HG03060 (cell line): Measurements from ENCODE around the gene CYLD.

Source experiments
- ATAC-seq: cut with Tn5 transposase; IDR thresholded peaks from one replicate; pipeline ENCODE4 v1.9.1; 2021; ENCODE audit warnings: low read depth, moderate number of reproducible peaks; ENCODE audit not compliant: unreplicated experiment

Gene CYLD

DNA sequence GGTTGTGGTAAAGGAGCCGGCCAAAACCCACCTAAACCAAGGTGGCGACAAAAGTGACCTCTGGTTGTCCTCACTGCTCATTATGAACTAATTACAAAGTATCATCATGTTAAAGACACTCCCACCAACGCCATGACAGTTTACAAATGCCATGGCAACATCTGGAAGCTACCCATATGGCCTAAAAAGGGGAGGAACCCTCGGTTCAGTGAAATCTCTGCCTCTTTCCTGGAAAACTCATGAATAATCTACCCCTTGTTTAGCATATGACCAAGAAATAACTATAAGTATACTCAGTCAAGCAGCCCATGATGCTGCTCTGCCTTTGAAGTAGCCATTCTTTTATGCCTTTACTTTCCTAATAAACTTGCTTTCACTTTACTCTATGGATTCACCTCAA, 72.2 kb downstream of the CYLD start:
- ATAC-seq, result no peak

DNA sequence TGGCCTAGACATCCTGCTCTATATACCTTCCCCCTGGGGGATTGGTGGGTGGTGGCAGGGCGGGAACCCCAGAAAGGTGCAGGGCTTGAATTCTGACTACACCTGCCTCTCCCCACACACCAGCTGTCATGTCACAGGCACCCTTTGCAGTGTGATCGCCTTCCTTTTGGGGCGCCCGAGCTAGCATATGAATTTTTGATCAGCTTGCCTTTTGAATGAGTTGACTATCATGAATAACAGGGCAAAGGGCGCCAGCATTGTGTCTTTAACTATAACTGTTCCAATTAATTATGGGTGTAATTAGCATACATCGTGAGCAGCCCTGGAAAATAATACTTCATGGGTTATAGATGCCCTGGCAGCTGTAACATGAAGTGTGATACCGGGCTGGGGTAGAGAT, 72.7 kb downstream of the CYLD start:
- no peak for ATAC-seq

- ATAC-seq, result no peak
Observed at GRCh38 chr16:50815382-50815781, 73.5 kb downstream of the CYLD start.

GRCh38 chr16:50816901-50817555, 75.1 kb downstream of the CYLD start:
- ATAC-seq, result no peak

DNA sequence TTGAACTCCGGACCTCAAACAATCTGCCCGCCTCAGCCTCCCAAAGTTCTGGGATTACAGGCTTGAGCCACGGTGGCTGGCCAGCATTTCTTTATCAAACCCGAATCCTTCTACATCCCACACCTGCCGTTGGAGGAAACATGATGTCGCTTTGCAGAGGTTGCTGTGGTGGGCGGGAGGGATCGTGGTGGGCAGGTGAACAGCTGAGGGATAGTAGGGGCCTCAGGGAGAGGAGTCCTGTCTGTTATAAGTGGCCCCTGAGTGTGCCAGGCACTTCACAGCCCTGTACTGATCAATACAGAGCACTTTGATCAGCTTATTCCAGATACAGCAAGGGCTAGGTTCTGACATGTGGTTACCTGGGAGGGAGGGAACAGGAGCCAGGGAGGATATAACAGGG, 76.5 kb downstream of the CYLD start:
- no peak for ATAC-seq

- ATAC-seq, result no peak
Observed at GRCh38 chr16:50819706-50820105, 77.8 kb downstream of the CYLD start.

DNA sequence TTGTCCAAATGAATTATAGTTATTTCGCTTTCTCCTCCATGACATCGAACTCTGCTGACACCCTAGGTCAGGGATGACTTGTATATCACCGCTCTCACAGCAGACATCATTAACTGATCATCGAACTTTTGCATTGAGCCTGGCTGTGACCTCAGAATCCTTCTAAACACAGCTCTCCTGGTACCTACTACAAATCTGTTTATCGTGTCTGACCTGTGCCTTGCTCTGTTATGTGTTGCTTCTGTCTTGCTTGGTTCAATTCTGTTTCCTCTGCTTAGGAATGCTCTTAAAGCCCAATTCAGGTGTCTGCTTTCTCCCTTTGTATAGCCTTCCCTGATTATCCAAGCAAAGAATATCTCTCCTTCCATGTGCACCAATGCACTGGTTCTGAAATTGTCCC, 78.3 kb downstream of the CYLD start:
- no peak for ATAC-seq

DNA sequence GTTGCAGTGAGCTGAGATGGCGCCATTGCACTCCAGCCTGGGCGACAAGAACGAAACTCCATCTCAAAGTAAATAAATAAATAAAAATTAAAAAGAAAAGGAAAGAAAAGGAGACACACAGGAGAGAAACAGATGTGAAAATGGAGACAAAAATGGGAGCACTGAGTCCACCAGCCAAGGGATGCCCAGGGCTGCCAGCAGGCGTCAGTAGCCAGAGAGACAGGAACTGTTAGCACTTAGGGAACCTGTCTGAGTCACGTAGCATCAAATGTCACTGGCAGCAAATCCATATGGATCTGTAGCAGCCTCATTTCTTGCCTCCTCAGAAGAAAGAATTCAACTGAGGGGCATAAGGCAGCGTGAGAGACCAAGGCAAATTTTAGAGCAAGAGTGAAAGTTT, 79.7 kb downstream of the CYLD start:
- ATAC-seq, result no peak

DNA sequence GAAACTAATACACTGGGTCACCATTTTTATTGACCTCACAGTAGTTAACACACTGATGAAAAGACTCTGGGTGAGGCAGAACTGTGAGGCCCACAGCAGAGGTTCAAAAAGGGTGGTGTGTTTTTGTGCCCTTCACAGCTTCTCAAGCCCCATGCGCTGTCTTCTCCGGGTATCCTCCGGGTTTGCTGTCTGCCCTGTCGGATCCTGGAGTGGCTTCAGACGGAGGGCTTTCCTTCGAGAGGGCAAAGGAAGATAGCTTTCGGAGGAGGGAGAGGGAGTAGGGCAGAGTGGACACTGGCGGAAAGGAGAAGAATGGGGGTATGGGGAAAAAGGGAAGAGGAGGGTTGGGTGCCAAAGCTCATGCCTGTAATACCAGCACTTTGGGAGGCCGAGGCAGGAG, 80.8 kb downstream of the CYLD start:
- no peak for ATAC-seq

GRCh38 chr16:50826797-50827316, 85.0 kb downstream of the CYLD start:
- no peak for ATAC-seq

GRCh38 chr16:50828164-50828702, 86.3 kb downstream of the CYLD start:
- ATAC-seq, result no peak

DNA sequence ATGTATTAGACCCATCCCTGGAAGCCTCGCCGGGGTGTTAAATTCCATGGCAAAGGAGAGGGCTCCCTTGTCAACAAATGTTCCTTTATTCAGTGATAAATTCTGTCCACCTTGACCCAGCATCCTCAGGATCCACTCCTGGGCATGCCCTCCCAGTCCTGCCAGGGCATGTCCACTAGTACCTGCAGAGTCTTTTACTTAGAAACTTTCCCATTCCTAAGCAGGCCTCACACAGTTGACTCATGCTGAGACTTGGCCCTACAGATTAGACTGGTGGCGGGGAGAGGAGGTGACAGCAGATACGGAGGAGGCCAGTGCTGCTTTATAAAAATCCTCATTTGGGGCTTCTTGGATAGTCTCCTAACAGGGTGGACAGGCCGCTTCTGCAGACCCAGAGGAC, 88.8 kb downstream of the CYLD start:
- no peak for ATAC-seq

DNA sequence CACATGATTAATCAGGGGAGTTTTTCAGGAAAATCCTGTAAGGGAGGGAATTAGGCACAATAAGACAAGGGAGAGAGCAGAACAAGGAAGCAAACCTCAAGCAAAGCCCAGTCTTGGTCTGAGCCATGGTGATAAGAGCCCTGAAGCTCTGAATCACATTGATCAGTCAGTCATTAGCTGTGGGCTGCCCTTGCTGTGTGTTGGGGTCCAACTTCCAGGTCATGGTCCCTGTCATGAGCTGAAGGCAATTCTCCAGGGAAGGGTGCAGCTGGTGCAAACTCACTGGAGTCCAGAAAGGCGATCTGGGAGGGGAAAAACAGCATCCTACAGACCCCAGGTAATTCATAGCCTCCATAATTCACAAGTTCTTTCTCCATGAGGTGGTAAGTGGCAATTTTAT, 89.9 kb downstream of the CYLD start:
- ATAC-seq, result no peak

DNA sequence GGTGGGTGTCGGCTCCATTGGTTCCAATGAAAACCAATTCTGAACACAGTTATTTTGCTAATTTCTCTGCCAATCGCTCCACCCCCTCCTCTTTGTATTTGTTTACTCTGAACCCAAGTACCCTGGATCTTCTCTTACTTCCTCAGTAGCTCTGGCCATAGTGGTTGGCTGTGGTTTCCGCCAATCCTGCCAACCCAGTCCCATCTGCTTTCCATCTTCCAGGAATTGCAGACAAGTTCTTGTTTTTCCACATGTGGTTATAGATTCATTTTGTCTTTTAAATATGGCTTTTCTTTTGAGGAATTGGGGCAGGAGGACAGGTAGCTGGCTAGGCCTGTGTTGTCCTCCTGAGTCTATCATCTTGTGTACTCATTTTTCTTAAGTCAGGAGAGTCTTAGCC, 92.0 kb downstream of the CYLD start:
- ATAC-seq, result no peak

- ATAC-seq, result no peak
Observed at GRCh38 chr16:50834701-50835100, 92.8 kb downstream of the CYLD start.

DNA sequence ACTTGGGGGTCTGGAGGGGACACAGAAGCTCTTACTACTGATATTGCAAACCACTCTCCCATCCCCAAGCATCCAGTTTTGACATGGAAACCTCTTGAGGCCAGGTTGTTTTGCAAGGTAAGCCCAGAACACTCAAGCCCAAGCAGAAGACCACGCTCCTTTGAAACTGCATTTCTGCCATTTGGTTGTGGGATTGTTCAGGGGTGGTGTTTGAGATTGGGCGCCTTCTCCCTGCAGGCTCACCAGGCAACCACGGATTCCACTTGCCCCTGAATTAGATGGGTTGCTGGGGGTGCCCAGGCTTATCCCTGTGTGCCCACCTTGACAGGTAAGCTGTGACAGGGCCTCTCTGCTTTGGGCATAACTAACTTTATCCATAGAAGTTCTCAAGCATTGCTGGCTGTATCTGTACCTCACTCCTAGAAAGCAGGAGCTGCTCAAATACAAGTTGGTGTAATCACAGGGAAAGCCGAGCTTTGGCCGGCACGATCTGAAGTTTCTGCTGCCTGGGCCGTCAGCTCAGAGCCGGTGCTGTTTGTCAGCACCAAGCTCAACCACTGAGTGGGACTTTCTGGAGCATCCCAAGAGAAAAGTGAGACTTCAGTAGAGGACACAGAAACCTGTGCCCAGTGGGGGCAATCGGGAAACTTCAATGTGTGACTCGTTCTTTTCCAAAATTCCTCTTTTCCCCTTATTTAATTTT, 93.6 kb downstream of the CYLD start:
- no peak for ATAC-seq

DNA sequence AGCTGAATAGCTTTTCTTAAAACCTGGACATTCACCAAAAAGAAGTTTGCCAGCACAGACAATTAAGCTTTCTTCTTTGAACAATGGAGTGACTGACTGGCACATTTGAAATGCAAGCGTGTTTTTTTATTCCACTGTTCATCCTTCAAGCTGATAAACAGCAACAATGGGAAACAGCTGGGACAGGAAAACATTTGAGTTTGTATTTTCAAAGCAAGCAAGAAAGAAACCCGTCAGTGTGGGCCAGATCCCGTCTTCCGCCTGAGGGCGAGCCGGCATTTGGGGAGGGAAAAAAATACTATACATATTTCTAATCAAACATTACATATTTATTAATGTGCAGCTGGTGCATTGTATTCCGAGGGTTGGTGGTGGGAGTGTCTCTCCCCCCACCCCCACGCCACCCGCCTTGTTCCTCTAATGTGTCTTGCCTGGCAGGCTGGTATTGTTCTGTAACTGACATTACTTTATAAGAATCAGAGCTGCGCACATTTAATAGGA, 94.3 kb downstream of the CYLD start:
- ATAC-seq, result no peak

- no peak for ATAC-seq
Observed at GRCh38 chr16:50837324-50837723, 95.4 kb downstream of the CYLD start.

DNA sequence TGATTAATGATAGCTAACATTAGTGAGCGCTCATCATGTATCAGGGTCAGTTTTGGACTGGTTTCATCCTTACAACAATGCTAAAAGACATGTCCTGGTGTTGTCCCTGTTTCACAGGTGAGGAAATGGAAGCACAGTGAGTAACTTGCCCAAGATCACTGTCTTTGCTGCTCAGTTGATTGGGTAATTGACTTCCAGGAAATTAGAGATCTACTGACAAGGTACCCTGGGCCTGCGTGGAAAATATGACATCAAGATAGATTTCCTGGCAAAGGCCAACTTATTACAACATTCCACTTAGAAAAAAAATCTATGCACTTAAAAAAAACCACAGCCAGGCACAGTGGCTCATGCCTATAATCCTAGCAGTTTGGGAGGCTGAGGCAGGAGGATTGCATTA, 96.3 kb downstream of the CYLD start:
- no peak for ATAC-seq

- ATAC-seq, result no peak
Observed at GRCh38 chr16:50838885-50839284, 97.0 kb downstream of the CYLD start.

DNA sequence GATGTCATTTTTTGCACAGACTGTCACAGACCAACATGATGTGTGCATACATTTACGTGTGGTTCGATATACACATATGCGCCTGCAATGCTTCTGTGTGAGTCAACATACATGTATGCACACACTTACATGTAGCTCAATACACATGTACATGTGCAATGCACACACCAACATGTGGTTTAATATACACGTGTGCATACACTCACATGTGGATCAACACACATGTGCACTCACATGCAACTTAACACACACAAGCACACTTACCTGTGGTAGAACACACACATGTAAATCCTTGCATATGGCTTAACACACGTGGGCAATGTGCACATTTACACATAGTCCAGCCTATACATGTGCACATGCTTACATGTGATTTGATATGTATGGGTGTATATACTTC, 97.5 kb downstream of the CYLD start:
- ATAC-seq, result no peak
